ENCODE measurements around the gene ATIC. TPM values are rescaled to one million over a fixed set of nuclear protein-coding genes. Genes with fewer than 3 reads are reported as not detected.
A peak's percentile ranks its signal among the peaks of the same experiment; 100 is the strongest.

The ATIC gene
- total RNA-seq, 2 donors from 2014 or later, result 60.1 to 61.7 TPM

GRCh38 chr2:215324811-215325210 is 13.0 kb downstream of the ATIC start:
- Mint-ChIP-seq H3K4me3 (no peak overlapping the region), H3K36me3 (ENCODE audit: low read depth) (peaks cover 18% of the 10 kb centered on the region), H3K27me3 (no peaks in the 10 kb centered on the region), H3K4me1 (peaks cover 35% of the 10 kb centered on the region), H3K27ac (no peak overlapping the region)
- no peak for ATAC-seq
- no peaks in the 10 kb centered on the region for H3K9me3 ChIP-seq (ENCODE audit: control insufficient read depth, low read length, poor library complexity, severe bottlenecking)
- no peak for DNase-seq

GRCh38 chr2:215328066-215328465 is 16.2 kb downstream of the ATIC start:
- DNase-seq (no peak), ATAC-seq (no peak)
- Mint-ChIP-seq H3K36me3 (ENCODE audit: low read depth) (peaks cover 21% of the 10 kb centered on the region), H3K27me3 (no peaks in the 10 kb centered on the region), H3K4me1 (peaks cover 28% of the 10 kb centered on the region), H3K27ac (peak overlapping the region; percentile 70), H3K4me3 (no peak overlapping the region)
- no peaks in the 10 kb centered on the region for H3K9me3 ChIP-seq (ENCODE audit: control insufficient read depth, low read length, poor library complexity, severe bottlenecking)

GRCh38 chr2:215332872-215333595 is 21.2 kb downstream of the ATIC start:
- H3K27me3 Mint-ChIP-seq, result no peaks in the 10 kb centered on the region
- ATAC-seq, result no peak
- peaks cover 18% of the 10 kb centered on the region for H3K4me1 Mint-ChIP-seq
- no peak for DNase-seq
- H3K27ac Mint-ChIP-seq, result no peak overlapping the region
- no peak overlapping the region for H3K4me3 Mint-ChIP-seq
- H3K36me3 Mint-ChIP-seq (ENCODE audit: low read depth), result peaks cover 17% of the 10 kb centered on the region
- no peaks in the 10 kb centered on the region for H3K9me3 ChIP-seq (ENCODE audit: control insufficient read depth, low read length, poor library complexity, severe bottlenecking)

GRCh38 chr2:215338883-215339679 is 27.2 kb downstream of the ATIC start:
- Mint-ChIP-seq H3K36me3 (ENCODE audit: low read depth) (peaks cover 9% of the 10 kb centered on the region), H3K4me3 (no peak overlapping the region), H3K27me3 (no peaks in the 10 kb centered on the region), H3K4me1 (peaks cover 4% of the 10 kb centered on the region), H3K27ac (no peak overlapping the region)
- DNase-seq, result no peak
- ATAC-seq, result no peak
- H3K9me3 ChIP-seq (ENCODE audit: control insufficient read depth, low read length, poor library complexity, severe bottlenecking), result no peaks in the 10 kb centered on the region

GRCh38 chr2:215347878-215348277 is 36.0 kb downstream of the ATIC start:
- no peaks in the 10 kb centered on the region for H3K9me3 ChIP-seq (ENCODE audit: control insufficient read depth, low read length, poor library complexity, severe bottlenecking)
- ATAC-seq (no peak), DNase-seq (no peak)
- Mint-ChIP-seq H3K27ac (no peak overlapping the region), H3K4me1 (peaks cover 4% of the 10 kb centered on the region), H3K27me3 (no peaks in the 10 kb centered on the region), H3K4me3 (no peak overlapping the region), H3K36me3 (ENCODE audit: low read depth) (peaks cover 7% of the 10 kb centered on the region)

- Mint-ChIP-seq H3K4me1 (peaks cover 4% of the 10 kb centered on the region), H3K27ac (no peak overlapping the region), H3K36me3 (ENCODE audit: low read depth) (peaks cover 5% of the 10 kb centered on the region), H3K4me3 (no peak overlapping the region), H3K27me3 (no peaks in the 10 kb centered on the region)
- ATAC-seq, result no peak
- H3K9me3 ChIP-seq (ENCODE audit: control insufficient read depth, low read length, poor library complexity, severe bottlenecking), result no peaks in the 10 kb centered on the region
- DNase-seq, result no peak
These were observed 40.7 kb downstream of the ATIC start for GRCh38 chr2:215352602-215353001.

GRCh38 chr2:215354771-215355695 is 43.2 kb downstream of the ATIC start:
- Mint-ChIP-seq H3K27me3 (no peaks in the 10 kb centered on the region), H3K27ac (no peak overlapping the region), H3K36me3 (ENCODE audit: low read depth) (peaks cover 2% of the 10 kb centered on the region), H3K4me3 (no peak overlapping the region), H3K4me1 (peaks cover 4% of the 10 kb centered on the region)
- DNase-seq, result no peak
- H3K9me3 ChIP-seq (ENCODE audit: control insufficient read depth, low read length, poor library complexity, severe bottlenecking), result no peaks in the 10 kb centered on the region
- no peak for ATAC-seq

GRCh38 chr2:215355801-215356200 is 43.9 kb downstream of the ATIC start:
- DNase-seq (no peak), ATAC-seq (no peak)
- no peaks in the 10 kb centered on the region for H3K27me3 Mint-ChIP-seq
- peaks cover 2% of the 10 kb centered on the region for H3K36me3 Mint-ChIP-seq (ENCODE audit: low read depth)
- H3K9me3 ChIP-seq (ENCODE audit: control insufficient read depth, low read length, poor library complexity, severe bottlenecking), result no peaks in the 10 kb centered on the region
- no peak overlapping the region for H3K27ac Mint-ChIP-seq
- no peak overlapping the region for H3K4me3 Mint-ChIP-seq
- peaks cover 4% of the 10 kb centered on the region for H3K4me1 Mint-ChIP-seq

- peaks cover 4% of the 10 kb centered on the region for H3K4me1 Mint-ChIP-seq
- H3K9me3 ChIP-seq (ENCODE audit: control insufficient read depth, low read length, poor library complexity, severe bottlenecking), result no peaks in the 10 kb centered on the region
- ATAC-seq, result no peak
- no peaks in the 10 kb centered on the region for H3K27me3 Mint-ChIP-seq
- H3K27ac Mint-ChIP-seq, result no peak overlapping the region
- no peak overlapping the region for H3K4me3 Mint-ChIP-seq
- H3K36me3 Mint-ChIP-seq (ENCODE audit: low read depth), result peaks cover 2% of the 10 kb centered on the region
- DNase-seq, result no peak
These were observed 44.6 kb downstream of the ATIC start for GRCh38 chr2:215356334-215356947.

- Mint-ChIP-seq H3K27ac (no peak overlapping the region), H3K27me3 (no peaks in the 10 kb centered on the region), H3K4me1 (peaks cover 4% of the 10 kb centered on the region), H3K36me3 (ENCODE audit: low read depth) (no peaks in the 10 kb centered on the region), H3K4me3 (no peak overlapping the region)
- ATAC-seq (no peak), DNase-seq (no peak)
- H3K9me3 ChIP-seq (ENCODE audit: control insufficient read depth, low read length, poor library complexity, severe bottlenecking), result no peaks in the 10 kb centered on the region
These were observed 45.1 kb downstream of the ATIC start for GRCh38 chr2:215356948-215357461.

- no peak overlapping the region for H3K4me3 Mint-ChIP-seq
- no peaks in the 10 kb centered on the region for H3K9me3 ChIP-seq (ENCODE audit: control insufficient read depth, low read length, poor library complexity, severe bottlenecking)
- peaks cover 2% of the 10 kb centered on the region for H3K4me1 Mint-ChIP-seq
- H3K27ac Mint-ChIP-seq, result no peak overlapping the region
- DNase-seq (no peak), ATAC-seq (no peak)
- H3K27me3 Mint-ChIP-seq, result no peaks in the 10 kb centered on the region
- peaks cover 5% of the 10 kb centered on the region for H3K36me3 Mint-ChIP-seq (ENCODE audit: low read depth)
These were observed 45.8 kb downstream of the ATIC start for GRCh38 chr2:215357660-215358059.

GRCh38 chr2:215358312-215358845 is 46.5 kb downstream of the ATIC start:
- H3K4me1 Mint-ChIP-seq, result no peaks in the 10 kb centered on the region
- H3K27ac Mint-ChIP-seq, result no peak overlapping the region
- H3K36me3 Mint-ChIP-seq (ENCODE audit: low read depth), result peaks cover 9% of the 10 kb centered on the region
- no peak for ATAC-seq
- no peaks in the 10 kb centered on the region for H3K9me3 ChIP-seq (ENCODE audit: control insufficient read depth, low read length, poor library complexity, severe bottlenecking)
- DNase-seq, result no peak
- no peak overlapping the region for H3K4me3 Mint-ChIP-seq
- no peaks in the 10 kb centered on the region for H3K27me3 Mint-ChIP-seq

Measured in T-helper 17 cell (primary cell).